HEK293 (cell line): ENCODE results near the gene ARHGAP25.

Experiments
- ATF2 ChIP-seq: fragments of 450-650 bp; formaldehyde crosslinking; IDR thresholded peaks from 2 replicates; pipeline ENCODE4 v1.5.1; 2016; ENCODE audit warnings: missing biosample characterization, missing genetic modification characterization, low read depth
- CTCF ChIP-seq: fragments of 450-650 bp; formaldehyde crosslinking; IDR thresholded peaks from 2 replicates; pipeline ENCODE4 v1.5.1; 2016; ENCODE audit warnings: missing biosample characterization, missing genetic modification characterization
- ELK4 ChIP-seq: IDR thresholded peaks from 2 replicates; pipeline ENCODE4 v1.6.1; 2011; ENCODE audit warnings: mild to moderate bottlenecking, low read depth, low read length, borderline replicate concordance
- HOXA7 ChIP-seq: sonication (generic); formaldehyde crosslinking; IDR thresholded peaks from 2 replicates; pipeline ENCODE4 v1.8.1; 2022; ENCODE audit warnings: missing genetic modification reagents, borderline replicate concordance
- PRDM1 ChIP-seq: fragments of 450-650 bp; formaldehyde crosslinking; IDR thresholded peaks from 2 replicates; pipeline ENCODE4; 2016; ENCODE audit warnings: missing biosample characterization, missing genetic modification characterization
- RBAK ChIP-seq: fragments of 450-650 bp; formaldehyde crosslinking; IDR thresholded peaks from 2 replicates; pipeline ENCODE4 v1.5.1; 2016; ENCODE audit warnings: missing biosample characterization, missing genetic modification characterization
- SETDB1 ChIP-seq: IDR thresholded peaks from one replicate; pipeline ENCODE4 v1.6.1; 2017; ENCODE audit warnings: mild to moderate bottlenecking, low read length, moderate library complexity, mixed read lengths; ENCODE audit not compliant: insufficient read length
- SP2 ChIP-seq: fragments of 450-650 bp; formaldehyde crosslinking; IDR thresholded peaks from 2 replicates; pipeline ENCODE4 v1.5.1; 2016; ENCODE audit warnings: missing biosample characterization, missing genetic modification characterization
- TF ChIP-seq, protein P1 (sequence below): fragments of 450-650 bp; formaldehyde crosslinking; IDR thresholded peaks from 2 replicates; pipeline ENCODE4 v1.5.1; 2016; ENCODE audit warnings: missing biosample characterization, missing genetic modification characterization, borderline replicate concordance
- TF ChIP-seq, protein P2 (sequence below): fragments of 450-650 bp; formaldehyde crosslinking; IDR thresholded peaks from 2 replicates; pipeline ENCODE4 v1.5.1; 2016; ENCODE audit warnings: missing biosample characterization, missing genetic modification characterization

DNA sequence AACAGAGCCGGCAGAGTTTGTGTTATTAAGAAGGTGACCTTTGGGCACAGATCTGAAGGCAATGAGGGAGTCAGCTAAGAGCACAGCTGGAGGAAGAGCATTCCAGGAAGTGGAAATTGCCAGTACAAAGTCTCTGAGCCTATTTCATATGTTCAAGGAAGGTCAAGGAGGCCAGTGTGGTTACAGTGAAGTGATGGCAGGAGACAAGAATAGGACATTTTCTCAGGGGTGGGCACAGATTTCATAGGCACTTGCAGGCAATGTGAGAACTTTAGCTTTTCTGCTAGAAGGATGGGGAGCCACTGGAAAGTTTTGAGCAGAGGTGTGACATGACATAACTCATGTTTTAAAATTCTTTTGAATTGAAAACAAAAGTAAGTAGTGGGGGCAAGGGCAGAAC is 50.3 kb downstream of the ARHGAP25 start:
- TF ChIP-seq SETDB1: no peak
- TF ChIP-seq HOXA7 (CRISPR knock-in tag): no peak
- TF ChIP-seq, protein P1, sequence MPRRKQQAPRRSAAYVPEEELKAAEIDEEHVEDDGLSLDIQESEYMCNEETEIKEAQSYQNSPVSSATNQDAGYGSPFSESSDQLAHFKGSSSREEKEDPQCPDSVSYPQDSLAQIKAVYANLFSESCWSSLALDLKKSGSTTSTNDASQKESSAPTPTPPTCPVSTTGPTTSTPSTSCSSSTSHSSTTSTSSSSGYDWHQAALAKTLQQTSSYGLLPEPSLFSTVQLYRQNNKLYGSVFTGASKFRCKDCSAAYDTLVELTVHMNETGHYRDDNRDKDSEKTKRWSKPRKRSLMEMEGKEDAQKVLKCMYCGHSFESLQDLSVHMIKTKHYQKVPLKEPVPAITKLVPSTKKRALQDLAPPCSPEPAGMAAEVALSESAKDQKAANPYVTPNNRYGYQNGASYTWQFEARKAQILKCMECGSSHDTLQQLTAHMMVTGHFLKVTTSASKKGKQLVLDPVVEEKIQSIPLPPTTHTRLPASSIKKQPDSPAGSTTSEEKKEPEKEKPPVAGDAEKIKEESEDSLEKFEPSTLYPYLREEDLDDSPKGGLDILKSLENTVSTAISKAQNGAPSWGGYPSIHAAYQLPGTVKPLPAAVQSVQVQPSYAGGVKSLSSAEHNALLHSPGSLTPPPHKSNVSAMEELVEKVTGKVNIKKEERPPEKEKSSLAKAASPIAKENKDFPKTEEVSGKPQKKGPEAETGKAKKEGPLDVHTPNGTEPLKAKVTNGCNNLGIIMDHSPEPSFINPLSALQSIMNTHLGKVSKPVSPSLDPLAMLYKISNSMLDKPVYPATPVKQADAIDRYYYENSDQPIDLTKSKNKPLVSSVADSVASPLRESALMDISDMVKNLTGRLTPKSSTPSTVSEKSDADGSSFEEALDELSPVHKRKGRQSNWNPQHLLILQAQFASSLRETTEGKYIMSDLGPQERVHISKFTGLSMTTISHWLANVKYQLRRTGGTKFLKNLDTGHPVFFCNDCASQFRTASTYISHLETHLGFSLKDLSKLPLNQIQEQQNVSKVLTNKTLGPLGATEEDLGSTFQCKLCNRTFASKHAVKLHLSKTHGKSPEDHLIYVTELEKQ: no peak
- no peak for TF ChIP-seq ATF2
- TF ChIP-seq CTCF (tag by site-specific recombination): no peak
- no peak for TF ChIP-seq PRDM1 (tag by site-specific recombination)
- TF ChIP-seq, protein P2, sequence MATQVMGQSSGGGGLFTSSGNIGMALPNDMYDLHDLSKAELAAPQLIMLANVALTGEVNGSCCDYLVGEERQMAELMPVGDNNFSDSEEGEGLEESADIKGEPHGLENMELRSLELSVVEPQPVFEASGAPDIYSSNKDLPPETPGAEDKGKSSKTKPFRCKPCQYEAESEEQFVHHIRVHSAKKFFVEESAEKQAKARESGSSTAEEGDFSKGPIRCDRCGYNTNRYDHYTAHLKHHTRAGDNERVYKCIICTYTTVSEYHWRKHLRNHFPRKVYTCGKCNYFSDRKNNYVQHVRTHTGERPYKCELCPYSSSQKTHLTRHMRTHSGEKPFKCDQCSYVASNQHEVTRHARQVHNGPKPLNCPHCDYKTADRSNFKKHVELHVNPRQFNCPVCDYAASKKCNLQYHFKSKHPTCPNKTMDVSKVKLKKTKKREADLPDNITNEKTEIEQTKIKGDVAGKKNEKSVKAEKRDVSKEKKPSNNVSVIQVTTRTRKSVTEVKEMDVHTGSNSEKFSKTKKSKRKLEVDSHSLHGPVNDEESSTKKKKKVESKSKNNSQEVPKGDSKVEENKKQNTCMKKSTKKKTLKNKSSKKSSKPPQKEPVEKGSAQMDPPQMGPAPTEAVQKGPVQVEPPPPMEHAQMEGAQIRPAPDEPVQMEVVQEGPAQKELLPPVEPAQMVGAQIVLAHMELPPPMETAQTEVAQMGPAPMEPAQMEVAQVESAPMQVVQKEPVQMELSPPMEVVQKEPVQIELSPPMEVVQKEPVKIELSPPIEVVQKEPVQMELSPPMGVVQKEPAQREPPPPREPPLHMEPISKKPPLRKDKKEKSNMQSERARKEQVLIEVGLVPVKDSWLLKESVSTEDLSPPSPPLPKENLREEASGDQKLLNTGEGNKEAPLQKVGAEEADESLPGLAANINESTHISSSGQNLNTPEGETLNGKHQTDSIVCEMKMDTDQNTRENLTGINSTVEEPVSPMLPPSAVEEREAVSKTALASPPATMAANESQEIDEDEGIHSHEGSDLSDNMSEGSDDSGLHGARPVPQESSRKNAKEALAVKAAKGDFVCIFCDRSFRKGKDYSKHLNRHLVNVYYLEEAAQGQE: no peak
- TF ChIP-seq ELK4: no peak
- no peak for TF ChIP-seq SP2
- TF ChIP-seq RBAK (tag by site-specific recombination): no peak
